Transverse colon (tissue), 4 donors: ENCODE results near the gene TAPT1. TPM values are rescaled to one million over a fixed set of nuclear protein-coding genes. Genes with fewer than 3 reads are reported as not detected.

Experiments
- DNase-seq: peaks from one replicate; pipeline ENCODE4 v3.0.0-alpha.2; 2019
- H3K27ac ChIP-seq, 4 donors: fragments of 200-600 bp; sonication (generic); 2 replicates each; pipeline ENCODE4 v1.5.1; 2016 to 2018; ENCODE audit warnings: inconsistent platforms in 4 of 4
- H3K27me3 ChIP-seq: fragments of 200-600 bp; sonication (generic); 2 replicates; pipeline ENCODE4 v1.5.1; 2017; ENCODE audit warnings: inconsistent platforms
- H3K36me3 ChIP-seq, 4 donors: fragments of 200-600 bp; sonication (generic); 2 replicates each; pipeline ENCODE4 v1.5.1; 2017 to 2019; ENCODE audit warnings: inconsistent platforms in 4 of 4
- H3K4me1 ChIP-seq, 4 donors: fragments of 200-600 bp; sonication (generic); 2 replicates each; pipeline ENCODE4 v1.5.1; 2017 to 2020; ENCODE audit warnings: inconsistent platforms in 4 of 4
- H3K4me3 ChIP-seq, 4 donors: fragments of 200-600 bp; sonication (generic); 1 replicate in 1 of 4; 2 replicates in 3 of 4; pipeline versions ENCODE4 v1.5.1 to v1.6.1; 2017 to 2019; ENCODE audit warnings: inconsistent platforms in 4 of 4
- H3K9me3 ChIP-seq, 2 donors: fragments of 200-600 bp; sonication (generic); 2 replicates each; pipeline ENCODE4 v1.5.1; 2017 to 2019; ENCODE audit warnings: inconsistent platforms in 2 of 2
- EP300 ChIP-seq: sonication (generic); formaldehyde crosslinking; IDR thresholded peaks from one replicate; pipeline ENCODE4 v1.6.1; 2017; ENCODE audit warnings: antibody characterized with exemption, low read depth
- POLR2A ChIP-seq: fragments of 450-650 bp; IDR thresholded peaks from one replicate; pipeline ENCODE4 v1.6.1; 2016; ENCODE audit warnings: antibody characterized with exemption, mild to moderate bottlenecking, moderate library complexity
- POLR2AphosphoS5 ChIP-seq, 3 donors: sonication (generic); formaldehyde crosslinking; IDR thresholded peaks; one replicate each; pipeline ENCODE4 v1.6.1; 2016; ENCODE audit warnings: antibody characterized with exemption in 3 of 3
- WGBS, 2 donors: methylation state at CpG; one replicate each; pipeline ENCODE4 v1.1.5; 2018; ENCODE audit warnings: low coverage in 1 of 2; 5-methylcytosine and 5-hydroxymethylcytosine counted together
- in situ Hi-C, 4 donors: fragments of 200-750 bp; cut with MboI; loops; one replicate each; pipeline versions ENCODE4 v1.15.0 to v1.15.1; 2017; ENCODE audit warnings: low sequenced_read_pairs in 3 of 4, low pct_ligation_motif_present in 1 of 4, low pct_unique_long_range_greater_than_20kb in 1 of 4
- intact Hi-C: fragments of 100-400 bp; cut with DNase I; formaldehyde crosslinking; loops from one replicate; pipeline ENCODE4 v1.15.1; 2023; ENCODE audit warnings: low total_unique reads
- total RNA-seq, 4 donors: library from RNA; depleted of rRNA; stranded (reverse); fragments of >200 nt; gene quantifications; one replicate each; pipeline ENCODE4 v1.1.0, GENCODE V29; 2016
- TF ChIP-seq, protein P1 (sequence below), 5 experiments: fragments of 200-600 bp in 3 of 5; fragments of 450-650 bp in 2 of 5; sonication (generic) in 3 of 5; IDR thresholded peaks; 1 replicate in 2 of 5; 2 replicates in 3 of 5; pipeline ENCODE4 v1.5.1; 2016 to 2017; ENCODE audit warnings: antibody characterized with exemption in 5 of 5, inconsistent platforms in 3 of 5, mild to moderate bottlenecking in 2 of 5, moderate library complexity in 1 of 5

TAPT1 gene
- total RNA-seq, 4 donors from 2014 or later = 21.5 to 54.6 (median 29.8) TPM

- Histone ChIP-seq H3K9me3 (no peaks in the 10 kb centered on the region), H3K4me3 (no peak overlapping the region), H3K27ac (no peak overlapping the region), H3K4me1 (no peaks in the 10 kb centered on the region), H3K27me3 (no peaks in the 10 kb centered on the region), H3K36me3 (peaks cover 0 to 6% (median 0%) of the 10 kb centered on the region in 4 donors)
- TF ChIP-seq, protein P1, sequence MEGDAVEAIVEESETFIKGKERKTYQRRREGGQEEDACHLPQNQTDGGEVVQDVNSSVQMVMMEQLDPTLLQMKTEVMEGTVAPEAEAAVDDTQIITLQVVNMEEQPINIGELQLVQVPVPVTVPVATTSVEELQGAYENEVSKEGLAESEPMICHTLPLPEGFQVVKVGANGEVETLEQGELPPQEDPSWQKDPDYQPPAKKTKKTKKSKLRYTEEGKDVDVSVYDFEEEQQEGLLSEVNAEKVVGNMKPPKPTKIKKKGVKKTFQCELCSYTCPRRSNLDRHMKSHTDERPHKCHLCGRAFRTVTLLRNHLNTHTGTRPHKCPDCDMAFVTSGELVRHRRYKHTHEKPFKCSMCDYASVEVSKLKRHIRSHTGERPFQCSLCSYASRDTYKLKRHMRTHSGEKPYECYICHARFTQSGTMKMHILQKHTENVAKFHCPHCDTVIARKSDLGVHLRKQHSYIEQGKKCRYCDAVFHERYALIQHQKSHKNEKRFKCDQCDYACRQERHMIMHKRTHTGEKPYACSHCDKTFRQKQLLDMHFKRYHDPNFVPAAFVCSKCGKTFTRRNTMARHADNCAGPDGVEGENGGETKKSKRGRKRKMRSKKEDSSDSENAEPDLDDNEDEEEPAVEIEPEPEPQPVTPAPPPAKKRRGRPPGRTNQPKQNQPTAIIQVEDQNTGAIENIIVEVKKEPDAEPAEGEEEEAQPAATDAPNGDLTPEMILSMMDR (IDR thresholded peaks at IDR 0.05) = no peak
- TF ChIP-seq POLR2AphosphoS5 (IDR thresholded peaks at IDR 0.05) = no peak
- TF ChIP-seq EP300 = no peak
- no peak for TF ChIP-seq POLR2A
- in situ Hi-C loops (loop anchor here in 3 of 4 donors (10.0 kb wide), 2 partner anchors 225 to 235 kb away; no protein-coding TSS in a partner anchor), intact Hi-C loops (no loop called here)
- WGBS, 2 donors = 86 to 88% methylated on average over 4 of the region's 4 CpGs
- DNase-seq = no peak
Measured at GRCh38 chr4:16259889-16260246, 33.6 kb upstream of the TAPT1 start.

DNA sequence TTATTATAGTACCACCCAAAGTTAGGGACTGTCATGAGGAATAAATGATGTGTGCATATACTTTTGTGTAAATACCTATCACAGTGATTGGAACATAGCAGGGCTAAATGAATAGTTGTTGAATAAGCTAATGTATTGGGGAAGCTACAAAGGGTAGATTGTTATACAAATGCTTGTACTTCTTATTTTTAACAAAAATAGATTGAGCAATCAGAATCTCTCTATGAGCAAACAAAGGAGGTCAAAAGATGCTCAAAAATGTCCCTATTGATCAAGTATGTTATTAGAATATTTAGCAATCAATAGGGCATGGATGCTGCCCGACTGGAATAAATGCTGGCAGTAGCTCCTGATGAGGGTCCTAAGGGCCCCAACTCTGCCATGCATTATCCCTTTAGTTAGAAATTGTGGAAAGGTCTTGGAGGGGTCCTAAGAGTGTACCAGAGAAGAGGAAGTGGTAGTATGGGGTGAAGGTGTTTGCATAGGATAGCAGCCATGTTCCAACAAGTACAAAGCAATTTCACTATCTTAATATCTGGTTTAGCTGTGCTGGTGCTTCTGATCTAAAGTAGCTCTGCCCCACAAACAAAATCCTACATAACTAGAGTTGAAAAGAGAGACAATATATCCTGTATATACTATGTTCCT, 33.1 kb upstream of the TAPT1 start:
- Histone ChIP-seq H3K4me3 (no peak overlapping the region), H3K27me3 (no peaks in the 10 kb centered on the region), H3K36me3 (peaks cover 0 to 6% (median 0%) of the 10 kb centered on the region in 4 donors), H3K27ac (no peak overlapping the region), H3K4me1 (no peaks in the 10 kb centered on the region), H3K9me3 (no peaks in the 10 kb centered on the region)
- intact Hi-C loops = no loop called here
- in situ Hi-C loops = no loop called here
- WGBS, 2 donors = 71 to 79% methylated on average over 1 of the region's 1 CpG
- DNase-seq = no peak
- TF ChIP-seq, protein P1 (IDR thresholded peaks at IDR 0.05) = no peak
- TF ChIP-seq EP300 = no peak
- TF ChIP-seq POLR2A = no peak
- TF ChIP-seq POLR2AphosphoS5 (IDR thresholded peaks at IDR 0.05) = no peak

- DNase-seq = no peak
- WGBS, 2 donors = 88 to 92% methylated on average over 2 of the region's 2 CpGs
- in situ Hi-C loops (no loop called here), intact Hi-C loops (no loop called here)
- Histone ChIP-seq H3K27me3 (no peaks in the 10 kb centered on the region), H3K36me3 (peaks cover 0 to 6% (median 0%) of the 10 kb centered on the region in 4 donors), H3K4me1 (no peaks in the 10 kb centered on the region), H3K4me3 (no peak overlapping the region), H3K27ac (no peak overlapping the region), H3K9me3 (no peaks in the 10 kb centered on the region)
- no peak for TF ChIP-seq POLR2AphosphoS5 (IDR thresholded peaks at IDR 0.05)
- no peak for TF ChIP-seq POLR2A
- TF ChIP-seq EP300 = no peak
- TF ChIP-seq, protein P1 (IDR thresholded peaks at IDR 0.05) = no peak
Measured at GRCh38 chr4:16257611-16258010, 31.3 kb upstream of the TAPT1 start.

GRCh38 chr4:16256343-16256742, 30.1 kb upstream of the TAPT1 start:
- Histone ChIP-seq H3K27ac (no peak overlapping the region), H3K9me3 (no peaks in the 10 kb centered on the region), H3K4me1 (no peaks in the 10 kb centered on the region), H3K36me3 (peaks cover 0 to 6% (median 0%) of the 10 kb centered on the region in 4 donors), H3K4me3 (no peak overlapping the region), H3K27me3 (no peaks in the 10 kb centered on the region)
- in situ Hi-C loops = no loop called here
- TF ChIP-seq, protein P1 (IDR thresholded peaks at IDR 0.05) = no peak
- TF ChIP-seq POLR2A (no peak), EP300 (no peak), POLR2AphosphoS5 (IDR thresholded peaks at IDR 0.05) (no peak)
- DNase-seq = no peak
- intact Hi-C loops = no loop called here
- WGBS, 2 donors = 95 to 100% methylated on average over 4 to 28 of the region's 28 CpGs
